ENCODE results near the gene NANOS2. TPM values are rescaled to one million over a fixed set of nuclear protein-coding genes. Genes with fewer than 3 reads are reported as not detected.
A peak's percentile ranks its signal among the peaks of the same experiment; 100 is the strongest.

Gene NANOS2
- total and polyA plus RNA-seq, 9 of the 15 experiments (the other 6 are each of a cell fraction or from before 2014, with no cell fraction given): not detected

DNA sequence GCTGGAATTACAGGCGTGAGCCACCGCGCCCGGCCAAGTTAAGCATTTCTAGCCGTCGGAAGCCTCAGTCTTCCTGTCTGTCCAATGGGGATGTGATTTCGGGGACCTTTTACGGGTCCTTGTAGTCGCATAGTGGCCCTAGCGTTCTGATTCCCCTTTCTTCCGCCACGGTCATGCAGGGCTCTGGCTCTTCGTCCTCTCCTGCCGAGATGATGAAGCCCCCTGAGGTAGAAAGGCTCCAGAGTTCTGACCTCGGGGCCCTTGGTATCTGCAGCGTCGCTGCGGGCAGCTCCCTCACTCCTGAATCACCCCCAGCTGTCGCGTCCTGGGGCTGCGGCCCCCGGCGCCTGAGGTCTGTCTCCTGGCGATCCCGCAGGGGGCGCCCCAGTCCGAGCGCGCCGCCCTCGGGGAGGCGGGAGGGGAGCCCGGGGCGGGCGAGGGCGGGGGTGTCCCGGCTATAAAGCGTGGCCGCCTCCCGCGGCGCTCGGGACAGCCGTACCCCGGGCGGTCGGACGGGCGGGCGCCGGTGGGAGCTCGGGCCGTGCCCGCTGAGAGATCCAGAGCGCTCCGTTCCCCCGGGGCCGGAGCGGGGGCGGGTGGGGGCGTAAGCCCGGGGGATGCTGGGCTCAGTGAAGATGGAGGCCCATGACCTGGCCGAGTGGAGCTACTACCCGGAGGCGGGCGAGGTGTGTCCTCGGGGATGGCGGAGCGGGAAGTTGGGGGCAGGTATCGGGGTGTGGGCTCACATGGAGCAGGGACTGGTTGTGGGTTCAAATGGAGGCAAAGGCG lies 50.5 kb downstream of the NANOS2 start, which contains the start of gene FOXA3 (continued):
- TF ChIP-seq NFIC (IDR thresholded peaks at IDR 0.05): peak; percentile 83
- TF ChIP-seq, protein P1, sequence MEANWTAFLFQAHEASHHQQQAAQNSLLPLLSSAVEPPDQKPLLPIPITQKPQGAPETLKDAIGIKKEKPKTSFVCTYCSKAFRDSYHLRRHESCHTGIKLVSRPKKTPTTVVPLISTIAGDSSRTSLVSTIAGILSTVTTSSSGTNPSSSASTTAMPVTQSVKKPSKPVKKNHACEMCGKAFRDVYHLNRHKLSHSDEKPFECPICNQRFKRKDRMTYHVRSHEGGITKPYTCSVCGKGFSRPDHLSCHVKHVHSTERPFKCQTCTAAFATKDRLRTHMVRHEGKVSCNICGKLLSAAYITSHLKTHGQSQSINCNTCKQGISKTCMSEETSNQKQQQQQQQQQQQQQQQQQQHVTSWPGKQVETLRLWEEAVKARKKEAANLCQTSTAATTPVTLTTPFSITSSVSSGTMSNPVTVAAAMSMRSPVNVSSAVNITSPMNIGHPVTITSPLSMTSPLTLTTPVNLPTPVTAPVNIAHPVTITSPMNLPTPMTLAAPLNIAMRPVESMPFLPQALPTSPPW (CRISPR knock-in tag; IDR thresholded peaks at IDR 0.05): peak; percentile 99
- TF ChIP-seq CHD4 (IDR thresholded peaks at IDR 0.05; ENCODE audit: insufficient read depth, insufficient replicate concordance, low read depth, low read length, poor library complexity, severe bottlenecking): peak; percentile 99
- TF ChIP-seq, protein P2, sequence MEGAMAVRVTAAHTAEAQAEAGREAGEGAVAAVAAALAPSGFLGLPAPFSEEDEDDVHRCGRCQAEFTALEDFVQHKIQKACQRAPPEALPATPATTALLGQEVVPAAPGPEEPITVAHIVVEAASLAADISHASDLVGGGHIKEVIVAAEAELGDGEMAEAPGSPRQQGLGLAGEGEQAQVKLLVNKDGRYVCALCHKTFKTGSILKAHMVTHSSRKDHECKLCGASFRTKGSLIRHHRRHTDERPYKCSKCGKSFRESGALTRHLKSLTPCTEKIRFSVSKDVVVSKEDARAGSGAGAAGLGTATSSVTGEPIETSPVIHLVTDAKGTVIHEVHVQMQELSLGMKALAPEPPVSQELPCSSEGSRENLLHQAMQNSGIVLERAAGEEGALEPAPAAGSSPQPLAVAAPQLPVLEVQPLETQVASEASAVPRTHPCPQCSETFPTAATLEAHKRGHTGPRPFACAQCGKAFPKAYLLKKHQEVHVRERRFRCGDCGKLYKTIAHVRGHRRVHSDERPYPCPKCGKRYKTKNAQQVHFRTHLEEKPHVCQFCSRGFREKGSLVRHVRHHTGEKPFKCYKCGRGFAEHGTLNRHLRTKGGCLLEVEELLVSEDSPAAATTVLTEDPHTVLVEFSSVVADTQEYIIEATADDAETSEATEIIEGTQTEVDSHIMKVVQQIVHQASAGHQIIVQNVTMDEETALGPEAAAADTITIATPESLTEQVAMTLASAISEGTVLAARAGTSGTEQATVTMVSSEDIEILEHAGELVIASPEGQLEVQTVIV (CRISPR knock-in tag; IDR thresholded peaks at IDR 0.05; ENCODE audit: borderline replicate concordance): no peak
- peak; percentile 41; the same call in 1 of the 2 replicates for TF ChIP-seq XRCC5 (IDR thresholded peaks at IDR 0.05; ENCODE audit: low read depth, low read length)
- no peak for TF ChIP-seq ZFP1 (CRISPR knock-in tag; IDR thresholded peaks at IDR 0.05)
- TF ChIP-seq ZFX (CRISPR knock-in tag; IDR thresholded peaks at IDR 0.05): peak; percentile 41; the same call in 1 of the 2 replicates
- TF ChIP-seq ZNF780A (CRISPR knock-in tag; IDR thresholded peaks at IDR 0.05): no peak
- peak; percentile 87 for TF ChIP-seq EGR1 (conservative IDR thresholded peaks at IDR 0.05)
- no peak for TF ChIP-seq HMG20B (CRISPR knock-in tag; IDR thresholded peaks at IDR 0.05)
- TF ChIP-seq KAT2B (IDR thresholded peaks at IDR 0.05; ENCODE audit: low read depth, low read length): no peak
- TF ChIP-seq MED1 (CRISPR knock-in tag; IDR thresholded peaks at IDR 0.05; ENCODE audit: borderline replicate concordance): no peak
- no peak for TF ChIP-seq ZFPM2 (CRISPR knock-in tag; IDR thresholded peaks at IDR 0.05)
- TF ChIP-seq SLC30A9 (CRISPR knock-in tag; IDR thresholded peaks at IDR 0.05): no peak
- TF ChIP-seq, protein P3, sequence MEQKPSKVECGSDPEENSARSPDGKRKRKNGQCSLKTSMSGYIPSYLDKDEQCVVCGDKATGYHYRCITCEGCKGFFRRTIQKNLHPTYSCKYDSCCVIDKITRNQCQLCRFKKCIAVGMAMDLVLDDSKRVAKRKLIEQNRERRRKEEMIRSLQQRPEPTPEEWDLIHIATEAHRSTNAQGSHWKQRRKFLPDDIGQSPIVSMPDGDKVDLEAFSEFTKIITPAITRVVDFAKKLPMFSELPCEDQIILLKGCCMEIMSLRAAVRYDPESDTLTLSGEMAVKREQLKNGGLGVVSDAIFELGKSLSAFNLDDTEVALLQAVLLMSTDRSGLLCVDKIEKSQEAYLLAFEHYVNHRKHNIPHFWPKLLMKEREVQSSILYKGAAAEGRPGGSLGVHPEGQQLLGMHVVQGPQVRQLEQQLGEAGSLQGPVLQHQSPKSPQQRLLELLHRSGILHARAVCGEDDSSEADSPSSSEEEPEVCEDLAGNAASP (IDR thresholded peaks at IDR 0.05): no peak
- no peak for TF ChIP-seq DDX20 (tag; IDR thresholded peaks at IDR 0.05; ENCODE audit: low read depth)
- no peak for TF ChIP-seq PRPF4 (IDR thresholded peaks at IDR 0.05; ENCODE audit: insufficient read depth, low read depth, low read length, poor library complexity, severe bottlenecking)
- no peak for TF ChIP-seq HDAC8 (tag; IDR thresholded peaks at IDR 0.05)
- peak; percentile 29; the same call in 1 of the 2 replicates for TF ChIP-seq KLF16 (IDR thresholded peaks at IDR 0.05)
- TF ChIP-seq FIP1L1 (IDR thresholded peaks at IDR 0.05; ENCODE audit: low read depth, low read length, poor library complexity, severe bottlenecking): peak; percentile 31
- peak; percentile 48 for TF ChIP-seq KDM5B (IDR thresholded peaks at IDR 0.05; ENCODE audit: insufficient replicate concordance, low read depth, low read length)
- peak in 1 of 2 experiments; percentile 66; a peak in 2 of 4 replicates for TF ChIP-seq NONO (IDR thresholded peaks at IDR 0.05; ENCODE audit: low read depth in 2 of 2, low read length in 1 of 2)
- TF ChIP-seq SMAD1 (IDR thresholded peaks at IDR 0.05; ENCODE audit: low read depth, low read length, partially characterized antibody): peak; percentile 42

Measured in K562 (cell line).